PC-9 (cell line): ENCODE results near the gene SCYGR3. TPM values are rescaled to one million over a fixed set of nuclear protein-coding genes. Genes with fewer than 3 reads are reported as not detected.
"Not testable (repeated sequence)": the region's sequence is repeated elsewhere in the genome, so short reads cannot be mapped to it uniquely, and the experiment has no call there.

ENCODE experiments used
- BruUV-seq: library from RNA; stranded (reverse); fragments of 400-500 nt; replicated peaks from 2 replicates; lab custom pipeline; 2021; lab: Mats Ljungman, UMichigan
- CTCF ChIA-PET: fragments of 300-600 bp; sonication (Branson Sonifier 250); formaldehyde crosslinking; loops from one replicate; lab custom pipeline; 2022; ENCODE audit warnings: antibody characterized with exemption; lab: Charles Lee
- POLR2A ChIA-PET: fragments of 300-600 bp; sonication (Branson Sonifier 250); formaldehyde crosslinking; loops from one replicate; lab custom pipeline; 2022; ENCODE audit warnings: antibody characterized with exemption; ENCODE audit not compliant: unreplicated experiment; lab: Charles Lee
- DNase-seq, 2 experiments: peaks; one replicate each; pipeline versions ENCODE4 v3.0.0 to v3.0.0-alpha.2; 2015 to 2022; ENCODE audit warnings: mixed read lengths in 1 of 2
- H2AFZ ChIP-seq: fragments of 200-600 bp; sonication (generic); 2 replicates; pipeline ENCODE4 v1.8.1; 2017; ENCODE audit warnings: antibody characterized with exemption
- H3F3A ChIP-seq: fragments of 200-600 bp; sonication (generic); 2 replicates; pipeline ENCODE4 v1.8.1; 2017; ENCODE audit warnings: antibody characterized with exemption, mild to moderate bottlenecking, low read depth; ENCODE audit not compliant: insufficient read depth
- H3K27ac ChIP-seq: fragments of 200-600 bp; sonication (generic); 2 replicates; pipeline ENCODE4 v1.6.1; 2016; ENCODE audit warnings: mixed run types
- H3K27me3 ChIP-seq: fragments of 200-600 bp; sonication (generic); 2 replicates; pipeline ENCODE4 v1.6.1; 2016; ENCODE audit warnings: low read depth, mixed run types; ENCODE audit not compliant: insufficient read depth
- H3K36me3 ChIP-seq: fragments of 200-600 bp; sonication (generic); 2 replicates; pipeline ENCODE4 v1.6.1; 2016; ENCODE audit warnings: low read depth, mixed run types
- H3K4me1 ChIP-seq: fragments of 200-600 bp; sonication (generic); replicated peaks from 2 replicates; pipeline ENCODE4 v1.6.1; 2016; ENCODE audit warnings: mixed run types; ENCODE audit not compliant: insufficient read depth
- H3K4me2 ChIP-seq: fragments of 200-600 bp; sonication (generic); 2 replicates; pipeline ENCODE4 v1.6.1; 2017; ENCODE audit warnings: mixed run types
- H3K4me3 ChIP-seq: fragments of 200-600 bp; sonication (generic); 2 replicates; pipeline ENCODE4 v1.6.1; 2016; ENCODE audit warnings: mixed run types
- H3K79me2 ChIP-seq: fragments of 200-600 bp; sonication (generic); 2 replicates; pipeline ENCODE4 v1.6.1; 2017; ENCODE audit warnings: low read depth, mixed run types
- H3K9me2 ChIP-seq: fragments of 200-600 bp; sonication (generic); 2 replicates; pipeline ENCODE4 v1.8.1; 2017; ENCODE audit warnings: mild to moderate bottlenecking; ENCODE audit not compliant: insufficient read depth
- H3K9me3 ChIP-seq: fragments of 200-600 bp; sonication (generic); 2 replicates; pipeline ENCODE4 v1.8.1; 2016; ENCODE audit warnings: low read depth; ENCODE audit not compliant: insufficient read depth
- H4K20me1 ChIP-seq: fragments of 200-600 bp; sonication (generic); 2 replicates; pipeline ENCODE4 v1.8.1; 2017; ENCODE audit not compliant: insufficient read depth
- CTCF ChIP-seq: fragments of 200-600 bp; sonication (generic); conservative IDR thresholded peaks from 2 replicates; pipeline ENCODE4 v1.6.1; 2017; ENCODE audit warnings: mixed run types, antibody characterized with exemption, mild to moderate bottlenecking, moderate library complexity
- EZH2 ChIP-seq: fragments of 200-600 bp; sonication (generic); IDR thresholded peaks from 2 replicates; pipeline ENCODE4 v1.8.0; 2017; ENCODE audit warnings: antibody characterized with exemption, low read depth
- intact Hi-C: fragments of 100-400 bp; cut with micrococcal nuclease; formaldehyde crosslinking; loops from one replicate; pipeline ENCODE4 v1.10.0; 2022; ENCODE audit not compliant: unreplicated experiment
- total RNA-seq: library from RNA; stranded (reverse); gene quantifications from 2 replicates; pipeline ENCODE4 v1.2.3, GENCODE V29; 2021

SCYGR3 gene
- total RNA-seq, 1 experiment from 2014 or later: not detected

GRCh38 chr2:227606476-227606875 lies 8.2 kb downstream of the SCYGR3 start:
- Histone ChIP-seq H2AFZ (no peak overlapping the region), H3K4me2 (no peak overlapping the region), H3K27me3 (no peaks in the 10 kb centered on the region), H3K27ac (no peak overlapping the region), H4K20me1 (no peaks in the 10 kb centered on the region), H3K4me3 (no peak overlapping the region), H3K36me3 (no peaks in the 10 kb centered on the region), H3K9me2 (no peaks in the 10 kb centered on the region), H3K79me2 (no peaks in the 10 kb centered on the region), H3K4me1 (0 out of 2 replicates have a peak, but pooled peaks cover 4% of the 10 kb centered on the region), H3K9me3 (no peaks in the 10 kb centered on the region), H3F3A (no peaks in the 10 kb centered on the region)
- no TSS peak for BruUV-seq
- intact Hi-C loops: no loop called here
- no peak for DNase-seq
- TF ChIP-seq EZH2: no peak
- TF ChIP-seq CTCF: no peak
- POLR2A ChIA-PET: no interaction called here
- CTCF ChIA-PET: interaction anchor here (0.7 kb wide), 1 partner anchor 10 kb away, joined by 3 read pairs; no protein-coding TSS in a partner anchor

GRCh38 chr2:227602358-227602757 lies 12.3 kb downstream of the SCYGR3 start:
- no peaks in the 10 kb centered on the region for H3K9me2 ChIP-seq
- no peak overlapping the region for H2AFZ ChIP-seq
- ChIA-PET CTCF (no interaction called here), POLR2A (no interaction called here)
- peaks cover 9% of the 10 kb centered on the region for H3K4me1 ChIP-seq
- TF ChIP-seq EZH2: no peak
- TF ChIP-seq CTCF: no peak
- no peaks in the 10 kb centered on the region for H3K79me2 ChIP-seq
- H3K4me3 ChIP-seq: no peak overlapping the region
- H3F3A ChIP-seq: no peaks in the 10 kb centered on the region
- no TSS peak for BruUV-seq
- H3K27ac ChIP-seq: no peak overlapping the region
- no peak overlapping the region for H3K4me2 ChIP-seq
- H3K36me3 ChIP-seq: no peaks in the 10 kb centered on the region
- no peaks in the 10 kb centered on the region for H3K9me3 ChIP-seq
- no peaks in the 10 kb centered on the region for H4K20me1 ChIP-seq
- no peak for DNase-seq
- intact Hi-C loops: no loop called here
- no peaks in the 10 kb centered on the region for H3K27me3 ChIP-seq

- DNase-seq, H4K20me1 ChIP-seq, POLR2A ChIA-PET, H3K4me3 ChIP-seq, H3K9me2 ChIP-seq, H3K9me3 ChIP-seq, H3K27me3 ChIP-seq, BruUV-seq, intact Hi-C loops, H2AFZ ChIP-seq, H3K79me2 ChIP-seq, H3F3A ChIP-seq, H3K4me1 ChIP-seq, H3K36me3 ChIP-seq: not testable (repeated sequence)
- CTCF ChIA-PET: interaction anchor here (0.6 kb wide), 1 partner anchor 28 kb away, joined by 3 read pairs; no protein-coding TSS in a partner anchor
- H3K4me2 ChIP-seq: peak within 1 kb of the TSS; percentile 5
- 0 out of 2 replicates have a peak within 1 kb of the TSS, but pooled peaks have one; percentile 7 for H3K27ac ChIP-seq
Observed at GRCh38 chr2:227598835-227599503, 15.7 kb downstream of the SCYGR3 start, which contains the start of gene SCYGR2. Gene SCYGR2, plus strand, starts transcription at chr2:227598893. Its CDS starts 0 bp downstream, at chr2:227598893.
